A549 (cell line): ENCODE results near the gene FIBP.
A peak's percentile ranks its signal among the peaks of the same experiment; 100 is the strongest.

Experiments used
- CHD4 ChIP-seq: fragments of 200-600 bp; sonication (generic); IDR thresholded peaks from 2 replicates; pipeline ENCODE4 v1.6.1; 2016; ENCODE audit warnings: antibody characterized with exemption, mild to moderate bottlenecking, borderline replicate concordance
- CTCF ChIP-seq: fragments of >200 bp; sonication (Bioruptor Twin); formaldehyde crosslinking; IDR thresholded peaks from 3 replicates; pipeline ENCODE4 v1.5.1; 2016
- ELK1 ChIP-seq: fragments of 150-350 bp; IDR thresholded peaks from 2 replicates; pipeline ENCODE4 v1.6.1; 2014; ENCODE audit warnings: low read depth, mild to moderate bottlenecking, low read length
- HDAC2 ChIP-seq: fragments of 200-600 bp; sonication (generic); IDR thresholded peaks from 2 replicates; pipeline ENCODE4 v1.6.1; 2016
- MAFK ChIP-seq: fragments of 450-650 bp; IDR thresholded peaks from 2 replicates; pipeline ENCODE4 v1.6.1; 2014; ENCODE audit not compliant: partially characterized antibody
- MAX ChIP-seq: IDR thresholded peaks from 2 replicates; pipeline ENCODE4 v1.6.1; 2012
- POLR2A ChIP-seq: IDR thresholded peaks from 2 replicates; pipeline ENCODE4 v1.6.1; 2012; ENCODE audit warnings: mild to moderate bottlenecking, low read length
- RAD21 ChIP-seq, 2 experiments: fragments of >200 bp in 1 of 2; sonication (Bioruptor Twin) in 1 of 2; formaldehyde crosslinking in 1 of 2; IDR thresholded peaks in 1 of 2; conservative IDR thresholded peaks in 1 of 2; 2 replicates in 1 of 2; 3 replicates in 1 of 2; pipeline ENCODE4 v1.6.1; 2012 to 2018; ENCODE audit warnings: inconsistent platforms in 1 of 2
- SMC3 ChIP-seq: fragments of >200 bp; sonication (Bioruptor Twin); formaldehyde crosslinking; IDR thresholded peaks from 3 replicates; pipeline ENCODE4 v1.6.1; 2018; ENCODE audit warnings: inconsistent platforms
- TF ChIP-seq, protein P1 (sequence below): fragments of 450-650 bp; IDR thresholded peaks from 2 replicates; pipeline ENCODE4 v1.6.1; 2014; ENCODE audit warnings: antibody characterized with exemption
- TF ChIP-seq, protein P2 (sequence below): fragments of >200 bp; sonication (Bioruptor Twin); formaldehyde crosslinking; IDR thresholded peaks from 2 replicates; pipeline ENCODE4 v1.6.1; 2016
- TF ChIP-seq, protein P3 (sequence below): fragments of 250-450 bp; sonication (Bioruptor Pico); IDR thresholded peaks from 2 replicates; pipeline ENCODE4 v1.5.0; 2021; ENCODE audit warnings: mild to moderate bottlenecking, moderate library complexity, borderline replicate concordance

- TF ChIP-seq CHD4 (no peak), CTCF (no peak), MAX (peak; percentile 34; the same call in 1 of the 2 replicates), SMC3 (0 out of 3 replicates have a peak, but pooled peaks have one; percentile 11), ELK1 (no peak), POLR2A (peak; percentile 97), HDAC2 (no peak), RAD21 (conservative IDR thresholded peaks at IDR 0.05 in 1 of 2, IDR thresholded peaks at IDR 0.05 in 1 of 2) (no peak), MAFK (no peak)
- TF ChIP-seq, protein P1, sequence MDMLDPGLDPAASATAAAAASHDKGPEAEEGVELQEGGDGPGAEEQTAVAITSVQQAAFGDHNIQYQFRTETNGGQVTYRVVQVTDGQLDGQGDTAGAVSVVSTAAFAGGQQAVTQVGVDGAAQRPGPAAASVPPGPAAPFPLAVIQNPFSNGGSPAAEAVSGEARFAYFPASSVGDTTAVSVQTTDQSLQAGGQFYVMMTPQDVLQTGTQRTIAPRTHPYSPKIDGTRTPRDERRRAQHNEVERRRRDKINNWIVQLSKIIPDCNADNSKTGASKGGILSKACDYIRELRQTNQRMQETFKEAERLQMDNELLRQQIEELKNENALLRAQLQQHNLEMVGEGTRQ: no peak
- TF ChIP-seq, protein P2, sequence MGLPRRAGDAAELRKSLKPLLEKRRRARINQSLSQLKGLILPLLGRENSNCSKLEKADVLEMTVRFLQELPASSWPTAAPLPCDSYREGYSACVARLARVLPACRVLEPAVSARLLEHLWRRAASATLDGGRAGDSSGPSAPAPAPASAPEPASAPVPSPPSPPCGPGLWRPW: no peak
- TF ChIP-seq, protein P3, sequence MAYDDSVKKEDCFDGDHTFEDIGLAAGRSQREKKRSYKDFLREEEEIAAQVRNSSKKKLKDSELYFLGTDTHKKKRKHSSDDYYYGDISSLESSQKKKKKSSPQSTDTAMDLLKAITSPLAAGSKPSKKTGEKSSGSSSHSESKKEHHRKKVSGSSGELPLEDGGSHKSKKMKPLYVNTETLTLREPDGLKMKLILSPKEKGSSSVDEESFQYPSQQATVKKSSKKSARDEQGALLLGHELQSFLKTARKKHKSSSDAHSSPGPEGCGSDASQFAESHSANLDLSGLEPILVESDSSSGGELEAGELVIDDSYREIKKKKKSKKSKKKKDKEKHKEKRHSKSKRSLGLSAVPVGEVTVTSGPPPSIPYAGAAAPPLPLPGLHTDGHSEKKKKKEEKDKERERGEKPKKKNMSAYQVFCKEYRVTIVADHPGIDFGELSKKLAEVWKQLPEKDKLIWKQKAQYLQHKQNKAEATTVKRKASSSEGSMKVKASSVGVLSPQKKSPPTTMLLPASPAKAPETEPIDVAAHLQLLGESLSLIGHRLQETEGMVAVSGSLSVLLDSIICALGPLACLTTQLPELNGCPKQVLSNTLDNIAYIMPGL (CRISPR knock-in tag): no peak
Observed at GRCh38 chr11:65857853-65858680, 30.2 kb downstream of the FIBP start, which contains the start of gene CFL1.
